Astrocyte (in vitro differentiated cells and primary cell): ENCODE data around the gene POLR1G. TPM values are rescaled to one million over a fixed set of nuclear protein-coding genes. Genes with fewer than 3 reads are reported as not detected.

Experiments used
- DNase-seq: peaks from one replicate; pipeline ENCODE4 v3.0.0-alpha.2; 2010; ENCODE audit warnings: low read depth
- FAIRE-seq: peaks from 2 replicates; lab custom pipeline; 2011; peaks lifted over from hg19 to GRCh38; lab: Jason Lieb, UNC
- H2AFZ ChIP-seq: 2 replicates; pipeline ENCODE4 v1.6.0; 2012; ENCODE audit warnings: low read depth, low read length, inconsistent platforms
- H3K27ac ChIP-seq: 2 replicates; pipeline ENCODE4 v1.5.1; 2011; ENCODE audit warnings: low read depth, low read length, inconsistent platforms
- H3K27me3 ChIP-seq: 2 replicates; pipeline ENCODE4 v1.6.0; 2011; ENCODE audit warnings: low read length, inconsistent platforms; ENCODE audit not compliant: insufficient read depth
- H3K36me3 ChIP-seq: 2 replicates; pipeline ENCODE4 v1.5.1; 2011; ENCODE audit warnings: low read length, inconsistent platforms; ENCODE audit not compliant: insufficient read depth
- H3K4me1 ChIP-seq: 2 replicates; pipeline ENCODE4 v1.5.1; 2011; ENCODE audit warnings: low read length, inconsistent platforms; ENCODE audit not compliant: insufficient read depth
- H3K4me2 ChIP-seq: 2 replicates; pipeline ENCODE4 v1.6.0; 2012; ENCODE audit warnings: low read length, inconsistent platforms
- H3K4me3 ChIP-seq: 2 replicates; pipeline ENCODE4 v1.5.1; 2011; ENCODE audit warnings: low read depth, mild to moderate bottlenecking, low read length, inconsistent platforms; ENCODE audit not compliant: insufficient read depth
- H3K79me2 ChIP-seq: 2 replicates; pipeline ENCODE4 v1.6.0; 2012; ENCODE audit warnings: mild to moderate bottlenecking, low read length, inconsistent platforms; ENCODE audit not compliant: insufficient read depth
- H3K9ac ChIP-seq: 2 replicates; pipeline ENCODE4 v1.6.0; 2012; ENCODE audit warnings: mild to moderate bottlenecking, low read length, inconsistent platforms
- H3K9me3 ChIP-seq: 2 replicates; pipeline ENCODE4 v1.5.1; 2012; ENCODE audit warnings: low read depth, mild to moderate bottlenecking, low read length, inconsistent platforms; ENCODE audit not compliant: insufficient read depth
- H4K20me1 ChIP-seq: 2 replicates; pipeline ENCODE4 v1.6.0; 2012; ENCODE audit warnings: low read length, inconsistent platforms; ENCODE audit not compliant: insufficient read depth
- H3K27ac Mint-ChIP-seq: one replicate; pipeline ENCODE4 v1.8.0; 2021; ENCODE audit warnings: mild to moderate bottlenecking, mixed read lengths; ENCODE audit not compliant: unreplicated experiment
- H3K27me3 Mint-ChIP-seq: one replicate; pipeline ENCODE4 v1.8.0; 2021; ENCODE audit warnings: low read depth, mixed read lengths; ENCODE audit not compliant: unreplicated experiment
- H3K36me3 Mint-ChIP-seq: one replicate; pipeline ENCODE4 v1.8.0; 2021; ENCODE audit warnings: low read depth, mixed read lengths; ENCODE audit not compliant: unreplicated experiment
- H3K4me1 Mint-ChIP-seq: one replicate; pipeline ENCODE4 v1.8.0; 2021; ENCODE audit warnings: low read depth, mixed read lengths; ENCODE audit not compliant: unreplicated experiment
- H3K4me3 Mint-ChIP-seq: one replicate; pipeline ENCODE4 v1.8.0; 2021; ENCODE audit warnings: mild to moderate bottlenecking, moderate library complexity, mixed read lengths; ENCODE audit not compliant: unreplicated experiment
- H3K9me3 Mint-ChIP-seq: one replicate; pipeline ENCODE4 v1.8.0; 2021; ENCODE audit warnings: mild to moderate bottlenecking, mixed read lengths; ENCODE audit not compliant: unreplicated experiment
- CTCF ChIP-seq: IDR thresholded peaks from 2 replicates; pipeline ENCODE4 v1.5.1; 2011; ENCODE audit warnings: low read depth, mild to moderate bottlenecking, inconsistent platforms, low read length, moderate library complexity; ENCODE audit not compliant: insufficient read depth
- EZH2 ChIP-seq: IDR thresholded peaks from 2 replicates; pipeline ENCODE4 v1.6.1; 2012; ENCODE audit warnings: mild to moderate bottlenecking, low read length, inconsistent platforms; ENCODE audit not compliant: insufficient read depth
- total RNA-seq: library from RNA; stranded (reverse); gene quantifications from 2 replicates; pipeline ENCODE4 v1.2.1, GENCODE V29; 2021

POLR1G gene
- total RNA-seq, 1 donor from 2014 or later: 12.8 TPM

- Histone ChIP-seq H3K27me3 (no peaks in the 10 kb centered on the region), H3K27ac (no peak overlapping the region), H2AFZ (no peak overlapping the region), H3K79me2 (peaks cover 38% of the 10 kb centered on the region), H4K20me1 (peaks cover 20% of the 10 kb centered on the region), H3K9me3 (no peaks in the 10 kb centered on the region), H3K4me3 (no peak overlapping the region), H3K9ac (no peak overlapping the region), H3K4me2 (no peak overlapping the region), H3K4me1 (peaks cover 26% of the 10 kb centered on the region), H3K36me3 (no peaks in the 10 kb centered on the region)
- peaks cover 8% of the 10 kb centered on the region for H3K36me3 Mint-ChIP-seq
- peaks cover 3% of the 10 kb centered on the region for H3K27me3 Mint-ChIP-seq
- DNase-seq (no peak), FAIRE-seq (no peak)
- H3K27ac Mint-ChIP-seq: no peak overlapping the region
- TF ChIP-seq EZH2 (no peak), CTCF (no peak)
- no peaks in the 10 kb centered on the region for H3K9me3 Mint-ChIP-seq
- H3K4me3 Mint-ChIP-seq: peak overlapping the region; percentile 45
- H3K4me1 Mint-ChIP-seq: peaks cover 14% of the 10 kb centered on the region
Observed at GRCh38 chr19:45400192-45400591, 6.3 kb upstream of the POLR1G start.

GRCh38 chr19:45401815-45402214 is 4.6 kb upstream of the POLR1G start:
- no peak overlapping the region for H3K4me3 ChIP-seq
- FAIRE-seq (no peak), DNase-seq (no peak)
- no peaks in the 10 kb centered on the region for H3K9me3 ChIP-seq
- peak overlapping the region; percentile 96 for H3K4me2 ChIP-seq
- Mint-ChIP-seq H3K27ac (no peak overlapping the region), H3K36me3 (peaks cover 7% of the 10 kb centered on the region), H3K27me3 (peaks cover 2% of the 10 kb centered on the region), H3K4me1 (peaks cover 15% of the 10 kb centered on the region), H3K4me3 (peak overlapping the region; percentile 56), H3K9me3 (no peaks in the 10 kb centered on the region)
- H3K79me2 ChIP-seq: peaks cover 41% of the 10 kb centered on the region
- H3K27ac ChIP-seq: no peak overlapping the region
- no peaks in the 10 kb centered on the region for H3K36me3 ChIP-seq
- peaks cover 12% of the 10 kb centered on the region for H4K20me1 ChIP-seq
- no peak overlapping the region for H3K9ac ChIP-seq
- H2AFZ ChIP-seq: no peak overlapping the region
- TF ChIP-seq EZH2: no peak
- TF ChIP-seq CTCF: no peak
- H3K4me1 ChIP-seq: peaks cover 26% of the 10 kb centered on the region
- H3K27me3 ChIP-seq: no peaks in the 10 kb centered on the region

- peak overlapping the region; percentile 97 for H3K4me3 Mint-ChIP-seq
- no peak for DNase-seq
Observed at GRCh38 chr19:45402298-45403061, 4.0 kb upstream of the POLR1G start.

More at GRCh38 chr19:45402298-45403061, 4.0 kb upstream of the POLR1G start:
- peaks cover 47% of the 10 kb centered on the region for H3K79me2 ChIP-seq
- Mint-ChIP-seq H3K27ac (peak overlapping the region; percentile 80), H3K36me3 (peaks cover 5% of the 10 kb centered on the region), H3K27me3 (no peaks in the 10 kb centered on the region), H3K9me3 (no peaks in the 10 kb centered on the region), H3K4me1 (peaks cover 15% of the 10 kb centered on the region)
- TF ChIP-seq EZH2 (no peak), CTCF (peak; percentile 30)
- no peak for FAIRE-seq
- peaks cover 5% of the 10 kb centered on the region for H4K20me1 ChIP-seq
- H3K36me3 ChIP-seq: no peaks in the 10 kb centered on the region
- no peak overlapping the region for H3K4me3 ChIP-seq
- no peaks in the 10 kb centered on the region for H3K27me3 ChIP-seq
- peaks cover 31% of the 10 kb centered on the region for H3K4me1 ChIP-seq
- H3K27ac ChIP-seq: no peak overlapping the region
- no peaks in the 10 kb centered on the region for H3K9me3 ChIP-seq
- peak overlapping the region; percentile 8 for H3K9ac ChIP-seq
- H3K4me2 ChIP-seq: peak overlapping the region; percentile 96
- H2AFZ ChIP-seq: no peak overlapping the region
